ENCODE measurements around the gene KCNJ12.

The KCNJ12 gene

DNA sequence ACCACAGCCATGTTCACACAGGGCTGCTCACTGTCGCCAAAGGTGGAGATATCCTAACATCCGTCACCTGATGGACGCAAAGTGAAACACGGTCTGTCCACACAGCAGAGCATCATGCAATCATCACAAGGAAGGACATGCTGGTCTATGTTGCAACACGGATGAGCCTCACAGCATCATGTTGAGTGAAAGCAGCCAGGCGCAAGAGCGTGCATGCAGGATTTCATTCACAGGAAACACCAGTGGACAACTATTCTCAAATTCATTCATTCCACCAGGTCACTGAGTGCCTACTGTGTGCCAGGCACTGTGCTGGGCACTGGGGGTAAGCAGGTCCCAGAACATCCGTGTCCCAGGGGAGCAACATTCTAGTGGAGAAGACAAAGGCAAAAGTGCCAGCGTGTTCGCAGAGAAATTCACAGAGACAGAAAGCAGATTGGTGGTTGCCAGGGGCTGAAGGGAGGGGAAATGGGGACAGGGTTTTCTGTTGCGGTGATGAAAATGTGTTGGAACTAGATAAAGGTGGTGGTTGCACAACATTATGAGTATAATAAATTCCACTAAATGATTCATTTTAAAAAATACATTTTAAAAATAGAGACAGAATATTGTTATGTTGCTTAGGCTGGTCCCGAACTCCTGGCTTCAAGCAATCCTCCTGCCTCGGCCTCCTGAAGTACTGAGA, 22.7 kb upstream of the KCNJ12 start:
- TF ChIP-seq, protein P1, sequence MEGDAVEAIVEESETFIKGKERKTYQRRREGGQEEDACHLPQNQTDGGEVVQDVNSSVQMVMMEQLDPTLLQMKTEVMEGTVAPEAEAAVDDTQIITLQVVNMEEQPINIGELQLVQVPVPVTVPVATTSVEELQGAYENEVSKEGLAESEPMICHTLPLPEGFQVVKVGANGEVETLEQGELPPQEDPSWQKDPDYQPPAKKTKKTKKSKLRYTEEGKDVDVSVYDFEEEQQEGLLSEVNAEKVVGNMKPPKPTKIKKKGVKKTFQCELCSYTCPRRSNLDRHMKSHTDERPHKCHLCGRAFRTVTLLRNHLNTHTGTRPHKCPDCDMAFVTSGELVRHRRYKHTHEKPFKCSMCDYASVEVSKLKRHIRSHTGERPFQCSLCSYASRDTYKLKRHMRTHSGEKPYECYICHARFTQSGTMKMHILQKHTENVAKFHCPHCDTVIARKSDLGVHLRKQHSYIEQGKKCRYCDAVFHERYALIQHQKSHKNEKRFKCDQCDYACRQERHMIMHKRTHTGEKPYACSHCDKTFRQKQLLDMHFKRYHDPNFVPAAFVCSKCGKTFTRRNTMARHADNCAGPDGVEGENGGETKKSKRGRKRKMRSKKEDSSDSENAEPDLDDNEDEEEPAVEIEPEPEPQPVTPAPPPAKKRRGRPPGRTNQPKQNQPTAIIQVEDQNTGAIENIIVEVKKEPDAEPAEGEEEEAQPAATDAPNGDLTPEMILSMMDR (conservative IDR thresholded peaks at IDR 0.05), result no peak

DNA sequence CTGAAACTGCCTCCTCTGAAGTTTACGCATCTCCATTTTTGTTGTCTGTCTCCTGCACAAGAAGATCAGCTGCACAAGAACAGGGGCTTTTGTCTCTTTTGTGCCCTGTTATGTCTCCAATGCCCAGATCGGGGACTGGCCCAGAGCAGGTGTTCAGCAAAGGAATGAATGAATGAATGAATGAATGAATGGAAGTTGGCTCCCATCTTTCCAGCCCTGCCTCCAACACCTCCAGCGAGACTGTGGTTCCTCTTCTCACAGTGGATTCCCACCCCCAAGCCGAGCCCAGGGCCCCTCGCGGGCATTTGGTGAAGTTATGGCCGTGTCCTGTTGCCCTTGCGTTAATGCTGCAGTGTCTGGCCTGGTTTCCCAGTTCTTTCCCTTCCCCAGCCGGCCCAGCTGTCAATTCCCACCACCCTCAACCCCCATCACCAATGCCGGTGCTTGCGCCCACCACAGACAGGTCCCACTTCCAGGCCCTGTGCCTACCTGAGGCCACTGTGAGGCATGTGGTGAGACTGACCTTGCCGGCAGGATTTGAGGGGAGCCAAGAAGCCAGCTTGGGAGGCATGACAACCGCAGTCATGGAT, 21.3 kb upstream of the KCNJ12 start:
- TF ChIP-seq, protein P1 (conservative IDR thresholded peaks at IDR 0.05), result no peak

More for the DNA sequence above, 22.7 kb upstream of the KCNJ12 start:
- no peak overlapping the region for H3K27ac ChIP-seq

DNA sequence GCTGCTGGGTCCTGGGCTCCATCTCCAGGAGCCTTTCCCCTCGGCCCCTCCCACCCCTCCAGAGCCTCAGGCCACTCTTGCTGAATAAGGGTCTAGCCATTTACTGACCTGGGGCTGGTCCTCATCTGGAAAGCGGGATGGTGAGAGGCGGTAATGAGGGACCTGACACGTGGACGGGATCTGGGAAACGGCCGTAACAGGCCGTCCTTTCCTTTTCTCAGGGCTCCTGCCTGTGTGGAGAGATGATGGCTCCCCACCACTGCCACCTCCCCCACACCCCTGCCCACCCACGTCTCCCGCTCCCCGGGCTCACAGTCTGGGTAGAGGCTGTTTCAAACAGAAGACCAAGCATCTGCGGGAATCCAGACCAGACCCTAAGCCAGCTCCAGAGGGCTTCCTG, 20.6 kb upstream of the KCNJ12 start:
- TF ChIP-seq, protein P1 (conservative IDR thresholded peaks at IDR 0.05), result no peak
- no peak overlapping the region for H3K27ac ChIP-seq

More for the DNA sequence above, 21.3 kb upstream of the KCNJ12 start:
- H3K27ac ChIP-seq, result no peak overlapping the region

DNA sequence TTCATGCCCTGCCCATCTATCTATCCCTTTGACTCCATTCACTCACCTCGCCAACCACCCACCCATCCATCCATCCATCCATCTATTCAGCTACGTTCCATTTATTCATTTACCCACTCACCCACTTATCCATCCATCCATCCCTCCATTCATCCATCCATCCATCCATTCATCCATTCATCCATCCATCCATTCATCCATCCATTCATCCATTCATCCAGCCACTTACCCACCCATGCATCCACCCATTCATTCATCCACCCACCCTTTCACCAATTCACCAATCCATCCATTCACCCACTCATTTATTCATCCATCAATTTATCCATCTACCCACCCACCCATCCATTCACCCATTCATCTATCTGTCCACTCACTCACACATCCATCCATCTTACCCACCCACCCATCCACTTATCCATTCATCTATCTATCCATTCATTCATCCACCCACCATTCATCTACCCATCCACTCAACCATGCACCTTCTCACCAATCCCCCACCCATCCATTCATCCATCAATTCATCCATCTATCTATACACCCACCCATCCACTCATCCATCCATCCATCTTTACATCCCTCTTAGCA, 19.5 kb upstream of the KCNJ12 start:
- TF ChIP-seq, protein P1 (conservative IDR thresholded peaks at IDR 0.05), result no peak

DNA sequence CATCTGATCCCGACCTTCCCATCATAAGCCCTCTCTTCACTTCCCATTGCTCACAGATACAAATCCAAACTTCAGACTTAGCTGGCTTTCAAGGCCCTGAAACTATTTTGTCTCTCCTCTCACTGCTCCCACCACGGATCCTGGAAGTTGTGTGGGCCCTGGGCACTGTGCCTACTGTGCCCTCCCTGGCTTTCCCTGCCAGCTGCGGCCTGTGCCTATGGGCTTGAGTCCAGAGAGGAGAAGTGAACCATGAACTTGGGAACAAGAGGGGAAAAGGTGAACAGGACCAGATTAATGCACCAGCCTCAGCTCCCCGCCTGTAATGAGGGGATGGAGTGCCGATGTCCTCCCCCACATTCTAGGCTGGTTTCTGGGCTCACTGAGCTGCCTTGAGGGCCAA, 18.9 kb upstream of the KCNJ12 start:
- no peak overlapping the region for H3K27ac ChIP-seq
- TF ChIP-seq, protein P1 (conservative IDR thresholded peaks at IDR 0.05), result no peak

More for the DNA sequence above, 19.5 kb upstream of the KCNJ12 start:
- H3K27ac ChIP-seq, result no peak overlapping the region

DNA sequence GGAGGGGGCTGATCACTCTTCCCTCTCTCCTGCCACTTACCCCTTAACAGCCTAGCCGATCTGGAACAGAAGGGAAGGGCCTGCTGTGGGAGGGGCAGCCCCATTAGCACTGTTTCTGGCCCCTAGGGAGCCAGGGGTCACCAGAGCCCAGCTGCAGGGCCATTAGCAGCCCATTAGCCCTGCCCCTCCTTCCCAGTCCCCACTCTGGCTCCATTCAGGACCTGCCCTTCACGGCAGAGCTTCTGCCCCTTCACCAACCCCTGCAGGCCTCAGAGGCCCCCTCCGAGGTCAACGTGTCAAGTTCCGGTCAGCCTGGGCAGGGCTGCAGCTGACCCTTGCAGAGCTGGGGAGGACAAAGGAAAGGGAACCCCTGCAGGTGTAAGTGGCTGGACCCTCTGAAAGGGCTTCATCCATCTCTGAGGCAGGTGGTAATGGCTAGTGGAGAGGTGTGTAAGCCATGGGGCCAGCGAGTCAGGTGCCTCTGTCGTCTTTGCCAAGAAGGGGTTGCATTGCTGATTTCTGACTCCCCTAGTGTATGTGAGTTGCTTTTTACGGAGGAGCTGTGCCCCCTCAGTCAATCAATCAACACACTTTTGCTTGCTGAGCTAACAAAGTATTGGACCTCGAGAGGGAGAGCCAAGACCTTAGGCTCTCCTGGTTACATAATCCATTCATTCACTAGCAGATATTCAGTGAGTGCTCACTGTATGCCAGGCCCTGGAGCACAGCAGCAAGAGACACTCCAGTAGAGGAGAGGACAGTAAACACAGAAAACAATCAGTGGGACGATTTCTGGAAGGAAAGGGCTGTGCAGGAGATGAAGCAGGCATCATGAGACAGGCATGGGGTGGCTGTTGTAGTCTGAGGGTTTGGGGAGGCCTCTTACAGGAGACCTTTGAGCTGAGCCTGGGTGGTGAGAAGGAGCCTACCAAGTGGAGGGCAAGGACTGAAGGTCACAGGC, 18.2 kb upstream of the KCNJ12 start:
- no peak overlapping the region for H3K27ac ChIP-seq
- TF ChIP-seq, protein P1 (conservative IDR thresholded peaks at IDR 0.05), result no peak

Data from VCaP (cell line).